ENCODE data around the gene POLR1A. TPM values are rescaled to one million over a fixed set of nuclear protein-coding genes. Genes with fewer than 3 reads are reported as not detected.

The POLR1A gene
- total RNA-seq, 1 donor from 2014 or later, result 40.4 TPM

- no peak for DNase-seq (ENCODE audit: low read depth)
These were observed 8.4 kb downstream of the POLR1A start for GRCh38 chr2:86097114-86097896.

DNA sequence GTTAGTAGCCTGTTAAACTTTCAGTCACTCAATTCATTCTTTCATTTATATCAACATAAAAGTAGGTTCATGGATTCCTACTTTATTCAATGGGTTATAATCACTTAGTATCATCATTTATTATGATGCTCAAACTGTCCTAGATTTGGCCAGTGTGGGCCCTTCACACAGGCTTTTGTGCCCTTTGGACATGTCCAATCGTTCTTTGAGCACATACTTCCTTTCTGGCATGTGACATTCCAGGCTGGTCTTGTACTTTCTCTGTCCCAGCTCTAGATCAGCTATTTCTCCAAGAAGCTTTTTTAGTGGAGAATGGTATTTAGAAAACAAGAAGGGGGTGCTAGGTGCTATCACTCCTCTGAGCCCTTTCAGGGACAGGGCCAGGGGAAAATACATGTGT lies 11.5 kb downstream of the POLR1A start:
- no peak for DNase-seq (ENCODE audit: low read depth)

DNA sequence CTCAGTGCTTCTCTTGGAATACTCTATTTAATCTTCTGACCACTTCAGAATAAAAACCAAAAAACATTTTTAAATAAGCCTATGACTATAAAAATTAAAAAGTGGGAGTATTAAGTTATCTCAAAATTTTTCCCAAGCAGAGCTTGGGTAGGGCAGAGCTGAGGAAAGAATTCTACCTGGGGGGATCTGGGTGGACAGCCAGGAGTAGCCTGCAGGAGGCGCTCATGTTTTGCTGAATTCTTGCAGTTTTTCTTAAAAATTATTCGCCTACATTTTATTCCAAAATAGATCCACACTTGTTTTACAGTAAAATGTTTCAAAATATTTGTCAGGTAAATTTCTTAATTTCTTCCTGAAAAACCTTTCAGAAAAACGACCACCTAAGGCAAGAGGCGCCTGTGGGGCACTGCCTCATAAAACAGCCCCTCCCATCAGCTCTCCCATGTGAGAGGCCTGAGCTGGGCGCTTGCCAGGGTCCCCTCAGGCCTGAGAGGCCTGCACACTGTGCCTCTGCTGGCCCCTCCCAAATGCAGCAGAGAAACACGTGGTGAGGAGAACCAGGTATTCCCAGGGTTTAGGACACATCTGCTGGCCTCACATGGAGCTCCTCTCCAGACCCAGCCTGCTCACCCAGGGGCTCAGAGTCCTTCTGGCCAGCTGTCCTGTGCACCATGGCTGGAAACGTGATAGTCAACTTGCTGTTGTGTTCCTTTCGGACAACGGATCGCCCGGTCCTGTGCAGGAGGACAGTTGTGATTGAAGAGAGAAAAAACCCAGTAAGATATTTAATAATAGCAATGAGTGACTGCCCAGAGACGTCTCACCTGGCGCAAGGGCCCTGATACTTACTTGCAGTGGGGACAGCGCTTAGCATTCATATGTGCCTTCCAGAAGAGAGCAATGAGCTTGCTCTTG lies 17.5 kb downstream of the POLR1A start:
- no peak for DNase-seq (ENCODE audit: low read depth)

- DNase-seq (ENCODE audit: low read depth), result peak; percentile 27
These were observed 22.9 kb downstream of the POLR1A start for GRCh38 chr2:86082756-86083155.

GRCh38 chr2:86081724-86082123 lies 24.0 kb downstream of the POLR1A start:
- peak; percentile 9 for DNase-seq (ENCODE audit: low read depth)

DNA sequence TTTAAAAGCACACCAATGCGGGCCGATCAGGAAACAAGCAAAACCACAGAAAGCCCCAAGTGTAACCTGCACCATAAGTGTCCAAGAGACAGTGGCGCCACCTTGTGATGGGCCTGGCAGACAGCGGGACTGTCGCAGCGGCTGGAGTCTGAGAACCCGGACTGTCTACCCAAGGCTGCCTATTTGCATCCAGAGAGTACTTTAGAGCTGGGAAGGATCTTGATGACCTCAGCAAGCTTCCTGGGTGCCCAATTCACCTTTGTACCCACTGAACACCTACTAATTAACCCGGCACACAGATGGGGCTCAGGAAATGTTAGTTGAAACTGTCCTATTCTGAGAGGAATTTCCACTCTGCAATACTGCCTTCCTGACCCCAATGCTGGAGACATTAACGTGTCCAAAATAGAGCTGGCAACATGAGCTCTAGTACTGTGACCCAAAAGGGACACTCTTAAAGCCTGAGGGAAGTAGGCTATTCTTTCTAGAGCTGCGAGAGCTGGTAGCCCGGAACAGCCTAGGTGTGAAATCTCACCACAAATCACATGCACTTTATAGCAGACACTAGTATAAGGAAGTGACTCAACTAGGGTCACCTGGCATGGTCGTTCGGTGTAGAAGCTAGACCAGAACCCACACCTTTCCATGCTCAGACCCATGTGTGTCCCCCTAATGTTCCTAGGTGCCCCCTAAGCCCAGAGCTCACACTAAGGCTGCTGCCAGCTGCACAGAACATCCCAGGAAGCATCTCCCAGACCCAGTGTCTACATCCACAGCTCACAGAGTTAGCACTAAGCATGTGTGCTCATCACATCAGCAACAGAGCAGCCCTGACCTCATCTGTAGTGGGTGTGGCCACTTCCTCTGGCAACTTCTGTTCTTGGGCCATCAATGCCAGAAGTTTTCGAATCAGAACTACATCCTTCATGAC lies 25.4 kb downstream of the POLR1A start:
- DNase-seq (ENCODE audit: low read depth), result peak; percentile 52

DNA sequence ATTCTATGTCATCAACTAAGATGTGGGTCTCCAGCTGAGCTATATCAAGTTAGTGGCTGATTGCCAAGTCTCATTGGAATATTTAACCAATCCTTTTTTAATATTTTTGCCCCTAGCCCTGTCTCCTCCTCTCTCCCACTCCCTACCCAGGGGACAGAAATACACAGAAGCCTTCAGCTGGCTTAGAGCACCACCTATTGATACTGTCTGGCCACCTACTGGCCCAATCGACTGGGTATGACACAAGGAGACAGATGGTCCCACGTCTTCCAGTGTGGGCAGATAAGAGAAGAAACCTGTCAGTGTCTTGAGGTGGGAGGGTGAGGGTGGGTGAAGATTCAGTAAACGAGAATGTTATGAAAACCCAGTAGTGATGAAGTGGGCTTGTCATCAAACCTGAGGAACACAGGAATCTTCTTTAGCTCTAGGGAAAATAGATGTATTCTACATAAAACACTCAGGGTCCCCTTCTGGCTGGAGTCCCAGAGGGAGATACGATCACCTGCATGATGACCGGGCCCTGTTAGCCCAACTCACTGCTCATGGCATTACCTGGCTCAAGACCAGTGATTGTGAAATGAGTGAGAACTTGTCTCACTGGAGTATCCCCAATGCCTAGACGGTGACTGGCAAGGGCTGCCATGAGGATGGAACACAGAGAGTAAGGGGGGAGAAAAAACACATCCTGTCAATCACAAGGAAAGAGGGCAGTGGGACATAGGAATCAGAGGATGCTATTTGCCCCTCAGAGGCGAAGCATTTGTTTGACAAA lies 26.7 kb downstream of the POLR1A start:
- peak; percentile 32 for DNase-seq (ENCODE audit: low read depth)

DNA sequence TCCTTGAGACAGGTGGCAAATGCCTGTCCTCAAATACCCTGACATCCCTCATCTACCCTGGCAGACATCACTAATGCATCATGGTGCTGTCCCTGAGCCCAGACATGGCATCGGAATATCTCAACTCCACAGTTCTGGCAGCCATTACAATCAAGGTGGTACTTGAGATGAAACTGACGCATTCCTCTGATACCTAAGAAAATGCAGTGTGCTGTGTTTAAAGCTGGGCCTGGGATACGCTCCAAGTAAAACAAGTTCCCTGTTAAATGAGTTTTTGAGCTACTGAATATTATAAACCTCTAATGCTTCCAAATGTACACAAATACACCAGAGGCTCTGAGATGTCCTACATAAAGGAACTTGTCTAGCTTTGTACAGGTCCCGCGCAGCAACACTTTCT lies 29.8 kb downstream of the POLR1A start:
- no peak for DNase-seq (ENCODE audit: low read depth)

GRCh38 chr2:86074811-86075210 lies 30.9 kb downstream of the POLR1A start:
- DNase-seq (ENCODE audit: low read depth), result no peak

GRCh38 chr2:86074256-86074655 lies 31.4 kb downstream of the POLR1A start:
- DNase-seq (ENCODE audit: low read depth), result no peak

- DNase-seq (ENCODE audit: low read depth), result no peak
These were observed 32.5 kb downstream of the POLR1A start for GRCh38 chr2:86073225-86073624.

- peak; percentile 70 for DNase-seq (ENCODE audit: low read depth)
These were observed 33.3 kb downstream of the POLR1A start for GRCh38 chr2:86072271-86072858.

DNA sequence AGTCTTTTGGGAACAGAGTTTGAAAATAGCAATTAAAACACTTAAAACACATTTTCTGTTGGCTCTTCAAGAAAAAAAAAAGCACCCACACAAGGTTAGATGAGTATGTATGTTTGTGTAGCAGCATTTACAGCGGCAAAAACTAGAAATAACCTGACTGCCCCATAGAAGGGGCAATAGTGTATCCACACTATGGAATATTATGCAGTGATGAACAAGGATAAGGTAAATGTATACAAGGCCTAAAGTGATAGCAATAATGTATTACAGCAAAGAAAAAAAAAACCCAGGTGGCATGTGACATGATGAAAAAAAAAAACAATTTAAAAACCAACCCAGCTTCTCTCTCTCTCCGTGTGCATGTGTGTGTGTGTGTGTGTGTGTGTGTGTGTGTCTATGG lies 34.8 kb downstream of the POLR1A start:
- DNase-seq (ENCODE audit: low read depth), result no peak

DNA sequence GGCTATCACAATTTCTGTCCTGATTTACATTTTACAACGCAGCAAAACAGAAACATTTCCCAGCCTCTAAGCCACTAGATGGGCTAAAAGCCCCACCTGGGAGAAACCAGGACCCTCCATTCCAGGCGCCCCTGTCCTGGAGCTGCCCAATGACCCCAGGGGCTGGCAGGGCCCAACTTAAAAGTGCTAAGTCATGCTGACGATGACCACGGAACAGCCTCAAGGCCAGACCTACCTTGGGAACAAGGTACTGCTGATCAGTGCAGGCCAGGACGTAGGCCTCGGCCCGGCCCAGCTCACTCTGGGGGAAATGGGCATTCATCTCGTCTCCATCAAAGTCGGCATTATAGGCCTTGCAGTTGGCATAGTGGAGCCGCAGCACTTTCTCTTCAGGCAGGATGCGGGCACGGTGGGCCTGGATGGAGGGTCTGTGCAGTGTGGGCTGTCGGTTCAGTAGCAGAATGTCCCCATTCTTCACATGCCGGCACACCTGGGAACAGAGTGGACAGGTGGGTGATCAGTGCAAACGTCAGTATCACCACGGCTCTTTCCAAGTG lies 35.8 kb downstream of the POLR1A start:
- no peak for DNase-seq (ENCODE audit: low read depth)

GRCh38 chr2:86069091-86069685 lies 36.5 kb downstream of the POLR1A start:
- no peak for DNase-seq (ENCODE audit: low read depth)

DNA sequence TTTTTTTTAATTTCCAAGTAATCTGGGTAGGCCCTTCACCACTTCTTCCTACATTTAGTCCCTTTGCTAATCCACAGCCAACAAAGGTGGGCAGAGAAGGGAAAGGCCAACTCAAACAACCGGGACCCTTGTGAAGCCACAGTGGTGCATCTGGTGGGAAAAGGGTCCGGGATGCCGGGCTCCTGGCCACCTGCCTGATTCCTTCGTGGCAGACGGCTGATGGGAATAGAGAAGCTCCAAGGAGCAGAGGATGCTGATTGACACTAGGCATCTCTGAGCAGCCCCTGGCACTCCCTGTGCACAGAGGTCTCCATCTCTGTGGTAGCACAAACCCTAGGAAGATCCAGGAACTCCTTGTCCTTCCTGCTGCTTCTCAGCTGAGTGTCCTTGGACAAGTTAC lies 37.0 kb downstream of the POLR1A start:
- no peak for DNase-seq (ENCODE audit: low read depth)

GRCh38 chr2:86068136-86068588 lies 37.5 kb downstream of the POLR1A start:
- DNase-seq (ENCODE audit: low read depth), result peak; percentile 50

DNA sequence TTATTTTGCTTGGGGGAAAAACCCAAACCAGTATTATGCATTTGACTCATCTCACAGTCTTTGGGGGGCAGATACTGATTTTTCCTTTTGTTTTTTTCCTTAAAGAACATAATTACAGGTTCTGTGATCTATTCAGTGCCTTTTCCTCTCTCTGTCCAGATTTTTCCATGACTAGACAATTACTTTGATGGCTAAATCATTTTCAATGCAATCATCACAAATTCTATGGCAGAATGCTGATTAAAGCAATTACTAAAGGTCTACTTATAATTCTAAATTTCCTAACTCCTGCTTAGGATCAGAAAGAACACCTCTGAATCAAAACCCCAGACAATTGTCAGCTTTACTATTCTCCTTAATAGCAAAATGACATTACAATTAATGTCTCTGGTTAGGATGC lies 38.8 kb downstream of the POLR1A start:
- no peak for DNase-seq (ENCODE audit: low read depth)

- no peak for DNase-seq (ENCODE audit: low read depth)
These were observed 39.6 kb downstream of the POLR1A start for GRCh38 chr2:86066007-86066578.

Measured in renal cortical epithelial cell (primary cell).